ENCODE data around the gene IGSF21. TPM values are rescaled to one million over a fixed set of nuclear protein-coding genes. Genes with fewer than 3 reads are reported as not detected.

IGSF21 gene
- total and polyA plus RNA-seq, 2 donors (not counting 3 experiments of a cell fraction or from before 2014, with no cell fraction given), result not detected

- FAIRE-seq, result no peak
- intact Hi-C loops (cut with micrococcal nuclease), result no loop called here
- Histone ChIP-seq H3K4me1 (ENCODE audit: control insufficient read depth, extremely low read depth, insufficient read depth, low read length) (no peaks in the 10 kb centered on the region), H3K9ac (replicated peaks; ENCODE audit: extremely low read depth, insufficient read depth, low read length) (no peak overlapping the region), H3K27me3 (ENCODE audit: control insufficient read depth in 2 of 2, insufficient read depth in 2 of 2, low read length in 2 of 2) (no peaks in the 10 kb centered on the region), H3K4me3 (replicated peaks in 1 of 3; ENCODE audit: insufficient read depth in 1 of 3, low read depth in 1 of 3, low read length in 3 of 3) (no peak overlapping the region), H3K36me3 (ENCODE audit: control insufficient read depth in 2 of 2, extremely low read depth in 1 of 2, insufficient read depth in 2 of 2, low read length in 2 of 2) (no peaks in the 10 kb centered on the region), H2AFZ (ENCODE audit: low read depth, low read length) (no peak overlapping the region), H3K27ac (ENCODE audit: insufficient read depth, low read depth, low read length) (no peak overlapping the region), H3K79me2 (ENCODE audit: control insufficient read depth, insufficient read depth, low read length) (no peaks in the 10 kb centered on the region), H3K4me2 (ENCODE audit: insufficient read depth, low read length) (no peak overlapping the region), H3K9me3 (replicated peaks; ENCODE audit: control insufficient read depth, insufficient read depth, low read length) (no peaks in the 10 kb centered on the region), H3K9me1 (replicated peaks; ENCODE audit: control insufficient read depth, extremely low read depth, insufficient read depth, low read length) (no peaks in the 10 kb centered on the region), H4K20me1 (replicated peaks; ENCODE audit: control insufficient read depth, extremely low read depth, insufficient read depth, low read length) (no peaks in the 10 kb centered on the region)
- ChIA-PET POLR2A (no interaction called here), CTCF (no interaction called here)
- BruUV-seq (replicated peaks), result no TSS peak
- dilution Hi-C loops (cut with MboI; ENCODE audit: extremely low pct_ligation_motif_present, low sequenced_read_pairs), result no loop called here
- DNase-seq (ENCODE audit: low read depth, low spot score), result no peak
- TF ChIP-seq JUN (IDR thresholded peaks at IDR 0.05; ENCODE audit: borderline replicate concordance, insufficient read depth, insufficient read length, low read depth) (no peak), POLR2A (IDR thresholded peaks at IDR 0.05; ENCODE audit: low read depth, low read length) (no peak), MYC (IDR thresholded peaks at IDR 0.05; ENCODE audit: low read depth, low read length) (no peak), GATA2 (IDR thresholded peaks at IDR 0.05; ENCODE audit: insufficient read depth, insufficient read length, low read depth, low read length) (no peak)
Observed at GRCh38 chr1:18340158-18340764, 232.7 kb downstream of the IGSF21 start.

- H3K9me1 ChIP-seq (replicated peaks; ENCODE audit: control insufficient read depth, extremely low read depth, insufficient read depth, low read length), result no peaks in the 10 kb centered on the region
- H3K4me2 ChIP-seq (ENCODE audit: insufficient read depth, low read length), result no peak overlapping the region
- dilution Hi-C loops (cut with MboI; ENCODE audit: extremely low pct_ligation_motif_present, low sequenced_read_pairs), result no loop called here
- no peaks in the 10 kb centered on the region for H3K4me1 ChIP-seq (ENCODE audit: control insufficient read depth, extremely low read depth, insufficient read depth, low read length)
- H3K27ac ChIP-seq (ENCODE audit: insufficient read depth, low read depth, low read length), result no peak overlapping the region
- no peak overlapping the region for H3K4me3 ChIP-seq (replicated peaks in 1 of 3; ENCODE audit: insufficient read depth in 1 of 3, low read depth in 1 of 3, low read length in 3 of 3)
- no peaks in the 10 kb centered on the region for H3K9me3 ChIP-seq (replicated peaks; ENCODE audit: control insufficient read depth, insufficient read depth, low read length)
- no peak overlapping the region for H2AFZ ChIP-seq (ENCODE audit: low read depth, low read length)
- H3K9ac ChIP-seq (replicated peaks; ENCODE audit: extremely low read depth, insufficient read depth, low read length), result no peak overlapping the region
- BruUV-seq (replicated peaks), result no TSS peak
- intact Hi-C loops (cut with micrococcal nuclease), result no loop called here
- TF ChIP-seq GATA2 (IDR thresholded peaks at IDR 0.05; ENCODE audit: insufficient read depth, insufficient read length, low read depth, low read length) (no peak), POLR2A (IDR thresholded peaks at IDR 0.05; ENCODE audit: low read depth, low read length) (no peak), EZH2 (IDR thresholded peaks at IDR 0.05; ENCODE audit: borderline replicate concordance, low read depth, low read length, severe bottlenecking) (no peak), FOS (IDR thresholded peaks at IDR 0.05; ENCODE audit: borderline replicate concordance, insufficient read depth, low read length) (no peak), JUN (IDR thresholded peaks at IDR 0.05; ENCODE audit: borderline replicate concordance, insufficient read depth, insufficient read length, low read depth) (no peak), MAX (IDR thresholded peaks at IDR 0.05; ENCODE audit: insufficient read depth, insufficient read length) (no peak), POLR2AphosphoS5 (IDR thresholded peaks at IDR 0.05; ENCODE audit: insufficient read depth, low read depth, low read length) (no peak), CTCF (IDR thresholded peaks at IDR 0.05; ENCODE audit: extremely low read depth in 1 of 2, insufficient read depth in 1 of 2, low read depth in 1 of 2, low read length in 2 of 2) (no peak), MYC (IDR thresholded peaks at IDR 0.05; ENCODE audit: low read depth, low read length) (no peak)
- H3K79me2 ChIP-seq (ENCODE audit: control insufficient read depth, insufficient read depth, low read length), result no peaks in the 10 kb centered on the region
- no peaks in the 10 kb centered on the region for H3K36me3 ChIP-seq (ENCODE audit: control insufficient read depth in 2 of 2, extremely low read depth in 1 of 2, insufficient read depth in 2 of 2, low read length in 2 of 2)
- CTCF ChIA-PET, result no interaction called here
- H3K27me3 ChIP-seq (ENCODE audit: control insufficient read depth in 2 of 2, insufficient read depth in 2 of 2, low read length in 2 of 2), result no peaks in the 10 kb centered on the region
- FAIRE-seq (no peak), DNase-seq (ENCODE audit: low read depth, low spot score) (no peak)
- POLR2A ChIA-PET, result no interaction called here
- H4K20me1 ChIP-seq (replicated peaks; ENCODE audit: control insufficient read depth, extremely low read depth, insufficient read depth, low read length), result no peaks in the 10 kb centered on the region
Observed at GRCh38 chr1:18340787-18341186, 233.2 kb downstream of the IGSF21 start.
